OCI-LY1 (cell line): Measurements from ENCODE around the gene ARHGAP33.

Source experiments
- H2AFZ ChIP-seq: fragments of 200-600 bp; sonication (generic), shearing (Covaris generic); 2 replicates; pipeline ENCODE4 v1.6.0; 2014; ENCODE audit warnings: antibody characterized with exemption, mild to moderate bottlenecking, low read length
- H3F3A ChIP-seq: fragments of 200-600 bp; sonication (generic), shearing (Covaris generic); 2 replicates; pipeline ENCODE4 v1.6.0; 2014; ENCODE audit warnings: mild to moderate bottlenecking, antibody characterized with exemption, low read length, moderate library complexity; ENCODE audit not compliant: insufficient read depth
- H3K27ac ChIP-seq: fragments of 200-600 bp; sonication (generic); 2 replicates; pipeline ENCODE4 v1.5.1; 2014; ENCODE audit warnings: low read length, mixed run types, mild to moderate bottlenecking, low read depth; ENCODE audit not compliant: poor library complexity, severe bottlenecking
- H3K27me3 ChIP-seq: fragments of 200-600 bp; sonication (generic); 2 replicates; pipeline ENCODE4 v1.6.0; 2014; ENCODE audit warnings: antibody characterized with exemption, mild to moderate bottlenecking, low read length, moderate library complexity; ENCODE audit not compliant: insufficient read depth
- H3K36me3 ChIP-seq: fragments of 200-600 bp; sonication (generic); 2 replicates; pipeline ENCODE4 v1.6.1; 2014; ENCODE audit warnings: mild to moderate bottlenecking, antibody characterized with exemption, low read length, moderate library complexity, mixed read lengths; ENCODE audit not compliant: insufficient read depth
- H3K4me1 ChIP-seq: fragments of 200-600 bp; sonication (generic); 2 replicates; pipeline ENCODE4 v1.5.1; 2014; ENCODE audit warnings: mild to moderate bottlenecking, low read length, moderate library complexity; ENCODE audit not compliant: insufficient read depth, severe bottlenecking
- H3K4me2 ChIP-seq: fragments of 200-600 bp; sonication (generic), shearing (Covaris generic); 2 replicates; pipeline ENCODE4 v1.6.1; 2014; ENCODE audit warnings: low read length
- H3K4me3 ChIP-seq: fragments of 200-600 bp; sonication (generic); 2 replicates; pipeline ENCODE4 v1.5.1; 2014; ENCODE audit warnings: low read length, low read depth, mild to moderate bottlenecking, mixed read lengths; ENCODE audit not compliant: poor library complexity, severe bottlenecking
- H3K79me2 ChIP-seq: fragments of 200-600 bp; shearing (Covaris generic); 2 replicates; pipeline ENCODE4 v1.6.1; 2016; ENCODE audit warnings: mixed run types, low read length, mixed read lengths; ENCODE audit not compliant: insufficient read depth
- H3K9ac ChIP-seq: fragments of 200-600 bp; sonication (generic), shearing (Covaris generic); 2 replicates; pipeline ENCODE4 v1.6.1; 2014; ENCODE audit warnings: mild to moderate bottlenecking, low read length, mixed read lengths
- H3K9me2 ChIP-seq: fragments of 200-600 bp; sonication (generic), shearing (Covaris generic); 2 replicates; pipeline ENCODE4 v1.6.1; 2014; ENCODE audit warnings: low read depth, mild to moderate bottlenecking, low read length, mixed read lengths
- H3K9me3 ChIP-seq: fragments of 200-600 bp; shearing (Covaris generic); 2 replicates; pipeline ENCODE4 v1.6.1; 2014; ENCODE audit warnings: low read length, mixed read lengths
- H4K20me1 ChIP-seq: fragments of 200-600 bp; sonication (generic), shearing (Covaris generic); 2 replicates; pipeline ENCODE4 v1.6.0; 2016; ENCODE audit warnings: mild to moderate bottlenecking, low read length; ENCODE audit not compliant: insufficient read depth
- EZH2 ChIP-seq: fragments of 200-600 bp; sonication (generic), shearing (Covaris generic); IDR thresholded peaks from 2 replicates; pipeline ENCODE4 v1.8.0; 2017; ENCODE audit warnings: borderline replicate concordance, mixed run types, mild to moderate bottlenecking, antibody characterized with exemption, low read length, moderate library complexity, mixed read lengths
- TF ChIP-seq, protein P1 (sequence below): fragments of 200-600 bp; sonication (generic), shearing (Covaris generic); IDR thresholded peaks from 2 replicates; pipeline ENCODE4 v1.5.1; 2017; ENCODE audit warnings: mild to moderate bottlenecking, antibody characterized with exemption, low read length, moderate library complexity, mixed read lengths

ARHGAP33 gene

DNA sequence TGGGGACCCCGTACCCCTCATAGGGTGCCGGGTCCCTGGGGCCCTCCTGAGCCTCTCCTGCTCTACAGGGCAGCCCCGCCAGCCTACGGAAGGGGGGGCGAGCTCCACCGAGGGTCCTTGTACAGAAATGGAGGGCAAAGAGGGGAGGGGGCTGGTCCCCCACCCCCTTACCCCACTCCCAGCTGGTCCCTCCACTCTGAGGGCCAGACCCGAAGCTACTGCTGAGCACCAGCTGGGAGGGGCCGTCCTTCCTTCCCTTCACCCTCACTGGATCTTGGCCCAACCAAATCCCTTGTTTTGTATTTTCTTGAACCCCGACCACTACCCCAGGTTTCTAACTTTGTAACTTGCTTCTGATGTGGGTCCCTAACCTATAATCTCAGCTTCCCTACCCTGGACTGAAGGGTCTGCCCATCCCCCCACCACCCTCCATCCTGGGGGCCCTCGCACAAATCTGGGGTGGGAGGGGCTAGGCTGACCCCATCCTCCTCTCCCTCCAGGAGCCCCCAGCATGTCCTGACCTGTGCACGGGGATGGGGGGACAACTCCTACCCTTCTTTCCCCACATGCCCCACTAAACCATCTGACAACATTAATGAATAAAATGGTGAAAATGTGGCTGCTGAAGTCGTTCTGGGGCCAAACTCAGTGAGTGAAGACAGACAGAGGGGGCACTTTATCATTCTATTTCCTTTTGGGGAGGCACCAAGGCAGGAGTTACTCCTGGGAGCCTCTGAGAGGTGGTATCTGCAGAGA lies 13.0 kb downstream of the ARHGAP33 start:
- no peak overlapping the region for H2AFZ ChIP-seq
- peaks cover 4% of the 10 kb centered on the region for H3K36me3 ChIP-seq
- H3K4me2 ChIP-seq = no peak overlapping the region
- H4K20me1 ChIP-seq = no peaks in the 10 kb centered on the region
- no peaks in the 10 kb centered on the region for H3K79me2 ChIP-seq
- H3K9ac ChIP-seq = no peak overlapping the region
- H3K9me2 ChIP-seq = no peaks in the 10 kb centered on the region
- H3F3A ChIP-seq = no peaks in the 10 kb centered on the region; the same call in 1 of the 2 replicates
- no peaks in the 10 kb centered on the region for H3K4me1 ChIP-seq
- TF ChIP-seq, protein P1, sequence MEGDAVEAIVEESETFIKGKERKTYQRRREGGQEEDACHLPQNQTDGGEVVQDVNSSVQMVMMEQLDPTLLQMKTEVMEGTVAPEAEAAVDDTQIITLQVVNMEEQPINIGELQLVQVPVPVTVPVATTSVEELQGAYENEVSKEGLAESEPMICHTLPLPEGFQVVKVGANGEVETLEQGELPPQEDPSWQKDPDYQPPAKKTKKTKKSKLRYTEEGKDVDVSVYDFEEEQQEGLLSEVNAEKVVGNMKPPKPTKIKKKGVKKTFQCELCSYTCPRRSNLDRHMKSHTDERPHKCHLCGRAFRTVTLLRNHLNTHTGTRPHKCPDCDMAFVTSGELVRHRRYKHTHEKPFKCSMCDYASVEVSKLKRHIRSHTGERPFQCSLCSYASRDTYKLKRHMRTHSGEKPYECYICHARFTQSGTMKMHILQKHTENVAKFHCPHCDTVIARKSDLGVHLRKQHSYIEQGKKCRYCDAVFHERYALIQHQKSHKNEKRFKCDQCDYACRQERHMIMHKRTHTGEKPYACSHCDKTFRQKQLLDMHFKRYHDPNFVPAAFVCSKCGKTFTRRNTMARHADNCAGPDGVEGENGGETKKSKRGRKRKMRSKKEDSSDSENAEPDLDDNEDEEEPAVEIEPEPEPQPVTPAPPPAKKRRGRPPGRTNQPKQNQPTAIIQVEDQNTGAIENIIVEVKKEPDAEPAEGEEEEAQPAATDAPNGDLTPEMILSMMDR = no peak
- no peak for TF ChIP-seq EZH2
- H3K27me3 ChIP-seq = no peaks in the 10 kb centered on the region
- H3K9me3 ChIP-seq = no peaks in the 10 kb centered on the region
- H3K4me3 ChIP-seq = no peak overlapping the region
- no peak overlapping the region for H3K27ac ChIP-seq

DNA sequence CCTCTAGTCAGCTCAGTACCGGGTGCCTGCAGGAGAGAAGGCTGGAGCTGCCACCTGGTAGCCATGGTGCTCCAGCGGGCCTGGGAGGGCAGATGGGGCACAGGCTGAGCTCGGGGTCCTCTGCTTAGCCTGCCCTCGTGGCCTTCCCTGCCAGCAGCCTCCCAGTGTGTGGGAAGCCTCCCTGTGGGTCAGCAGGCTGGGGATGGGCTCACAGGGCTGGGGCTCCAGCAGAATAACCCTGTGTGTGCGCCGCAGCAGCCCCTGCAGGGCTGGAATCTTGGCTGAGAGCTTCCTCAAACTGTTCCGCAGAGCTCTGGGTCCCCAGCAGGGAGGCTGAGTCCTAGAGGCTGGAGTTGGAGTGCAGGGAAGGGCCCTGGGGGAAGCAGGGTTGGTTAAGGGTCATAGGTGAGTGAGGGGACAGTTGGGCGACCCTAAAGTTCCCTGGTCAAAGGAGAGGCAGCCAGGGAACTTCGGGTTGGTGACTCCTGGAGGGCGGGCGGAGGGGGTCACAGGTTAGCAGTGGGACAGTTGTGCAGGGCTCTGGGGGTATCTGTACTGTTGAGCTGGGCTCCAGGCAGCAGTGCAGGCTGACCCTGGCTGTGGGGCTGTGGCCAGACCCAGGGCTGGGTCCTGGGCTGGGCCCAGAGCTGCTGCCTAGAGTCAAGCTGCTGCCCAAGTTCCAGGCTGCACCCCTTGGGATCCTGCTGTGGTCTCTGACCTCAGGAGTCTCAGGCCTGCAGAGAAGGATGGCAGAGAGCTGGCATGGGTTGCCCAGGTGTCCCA lies 14.0 kb downstream of the ARHGAP33 start:
- H3K27me3 ChIP-seq = no peaks in the 10 kb centered on the region
- TF ChIP-seq, protein P1 = no peak
- TF ChIP-seq EZH2 = no peak
- no peaks in the 10 kb centered on the region for H3K9me3 ChIP-seq
- no peak overlapping the region for H3K27ac ChIP-seq
- no peaks in the 10 kb centered on the region for H4K20me1 ChIP-seq
- H3K9me2 ChIP-seq = no peaks in the 10 kb centered on the region
- no peaks in the 10 kb centered on the region; the same call in 1 of the 2 replicates for H3F3A ChIP-seq
- no peak overlapping the region for H3K4me2 ChIP-seq
- no peak overlapping the region for H3K9ac ChIP-seq
- no peak overlapping the region for H2AFZ ChIP-seq
- no peak overlapping the region for H3K4me3 ChIP-seq
- no peaks in the 10 kb centered on the region for H3K79me2 ChIP-seq
- H3K36me3 ChIP-seq = peaks cover 4% of the 10 kb centered on the region
- no peaks in the 10 kb centered on the region for H3K4me1 ChIP-seq

DNA sequence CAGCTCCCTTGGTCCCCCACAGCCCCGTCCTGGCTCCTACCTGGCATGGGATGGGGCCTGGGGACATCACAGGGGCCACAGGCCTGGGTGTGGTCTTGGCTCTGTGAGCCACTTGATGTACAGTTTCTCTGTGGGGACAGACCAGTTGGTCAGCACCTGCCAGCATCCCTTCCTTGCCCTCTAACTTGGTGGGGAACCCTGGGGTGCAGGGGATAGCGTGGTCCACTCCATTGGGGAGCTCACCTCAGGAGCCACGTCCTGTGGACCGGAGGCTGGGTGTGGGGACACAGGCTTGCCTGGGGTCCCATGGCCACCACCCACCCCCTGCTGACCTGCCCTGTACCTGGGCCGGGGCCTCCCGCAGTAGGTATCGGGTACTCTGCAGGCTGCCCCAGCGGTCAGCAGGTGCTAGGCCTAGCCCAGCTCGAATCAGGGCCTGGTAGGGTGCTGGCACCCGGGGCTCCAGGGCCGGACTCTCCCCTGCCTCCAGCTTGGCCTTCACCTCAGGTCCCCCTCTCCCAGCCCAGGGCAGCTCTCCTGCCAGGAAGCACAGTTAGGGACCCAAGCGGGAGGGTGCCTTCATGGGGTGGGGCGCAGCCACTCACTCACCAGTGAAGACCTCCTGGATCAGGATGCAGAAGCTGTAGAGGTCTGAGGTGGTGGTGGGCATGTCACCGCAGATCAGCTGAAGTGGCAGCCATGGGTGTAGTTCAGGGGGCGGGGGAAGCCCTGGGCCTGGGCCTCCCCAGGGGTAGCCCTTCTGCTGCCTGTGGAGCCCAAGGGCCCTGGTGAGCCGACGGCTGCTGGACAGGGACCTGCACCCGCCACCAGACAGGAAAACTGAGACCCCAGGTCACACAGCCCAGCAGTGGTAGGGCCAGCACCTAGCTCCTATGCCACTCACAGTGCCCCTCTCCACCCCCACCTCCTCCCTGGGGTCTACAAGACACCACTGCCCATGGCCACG lies 14.9 kb downstream of the ARHGAP33 start:
- no peaks in the 10 kb centered on the region for H3K9me3 ChIP-seq
- TF ChIP-seq EZH2 = no peak
- TF ChIP-seq, protein P1 = no peak
- H3K27ac ChIP-seq = no peak overlapping the region
- H3K79me2 ChIP-seq = no peaks in the 10 kb centered on the region
- no peaks in the 10 kb centered on the region for H3K9me2 ChIP-seq
- no peaks in the 10 kb centered on the region for H3K4me1 ChIP-seq
- H3K4me3 ChIP-seq = no peak overlapping the region
- no peak overlapping the region for H3K9ac ChIP-seq
- H3K4me2 ChIP-seq = no peak overlapping the region
- H4K20me1 ChIP-seq = no peaks in the 10 kb centered on the region
- no peaks in the 10 kb centered on the region for H3K27me3 ChIP-seq
- peaks cover 4% of the 10 kb centered on the region for H3K36me3 ChIP-seq
- no peaks in the 10 kb centered on the region; the same call in 1 of the 2 replicates for H3F3A ChIP-seq
- no peak overlapping the region for H2AFZ ChIP-seq
